Loucy (cell line): Measurements from ENCODE around the gene NDUFA3.

ENCODE experiments used
- H2AFZ ChIP-seq: fragments of 200-600 bp; sonication (generic); 2 replicates; pipeline ENCODE4 v1.6.0; 2016; ENCODE audit warnings: antibody characterized with exemption, mild to moderate bottlenecking, low read length, moderate library complexity
- H3F3A ChIP-seq: fragments of 200-600 bp; 2 replicates; pipeline ENCODE4 v1.6.0; 2016; ENCODE audit warnings: antibody characterized with exemption, low read depth, mild to moderate bottlenecking
- H3K27me3 ChIP-seq: fragments of 200-600 bp; sonication (generic); 2 replicates; pipeline ENCODE4 v1.6.1; 2014; ENCODE audit warnings: low read length, mild to moderate bottlenecking; ENCODE audit not compliant: insufficient read depth, poor library complexity, severe bottlenecking
- H3K36me3 ChIP-seq: fragments of 200-600 bp; sonication (generic); 2 replicates; pipeline ENCODE4 v1.6.1; 2016; ENCODE audit warnings: low read length; ENCODE audit not compliant: insufficient read depth
- H3K4me1 ChIP-seq: fragments of 200-600 bp; sonication (generic); 2 replicates; pipeline ENCODE4 v1.5.1; 2014; ENCODE audit warnings: low read length, mild to moderate bottlenecking; ENCODE audit not compliant: insufficient read depth, poor library complexity, severe bottlenecking
- H3K4me2 ChIP-seq: fragments of 200-600 bp; sonication (generic); 2 replicates; pipeline ENCODE4 v1.6.0; 2014; ENCODE audit warnings: antibody characterized with exemption, low read length, low read depth, mild to moderate bottlenecking; ENCODE audit not compliant: poor library complexity, severe bottlenecking
- H3K4me3 ChIP-seq: fragments of 200-600 bp; sonication (generic); 2 replicates; pipeline ENCODE4 v1.5.1; 2014; ENCODE audit warnings: low read length, mild to moderate bottlenecking, mixed read lengths; ENCODE audit not compliant: poor library complexity, severe bottlenecking
- H3K79me2 ChIP-seq: fragments of 200-600 bp; sonication (generic); 2 replicates; pipeline ENCODE4 v1.6.1; 2014; ENCODE audit warnings: low read length; ENCODE audit not compliant: insufficient read depth
- H3K9ac ChIP-seq: fragments of 200-600 bp; sonication (generic); 2 replicates; pipeline ENCODE4 v1.6.0; 2014; ENCODE audit warnings: mild to moderate bottlenecking, low read depth, low read length, moderate library complexity; ENCODE audit not compliant: poor library complexity, severe bottlenecking
- H3K9me2 ChIP-seq: fragments of 200-600 bp; sonication (generic); replicated peaks from 2 replicates; pipeline ENCODE4 v1.6.1; 2016; ENCODE audit warnings: low read depth, low read length, mixed read lengths
- H3K9me3 ChIP-seq: fragments of 200-600 bp; sonication (generic); 2 replicates; pipeline ENCODE4 v1.6.1; 2014; ENCODE audit warnings: mild to moderate bottlenecking, antibody characterized with exemption, low read length, low read depth; ENCODE audit not compliant: insufficient read depth
- H4K20me1 ChIP-seq: fragments of 200-600 bp; sonication (generic); 2 replicates; pipeline ENCODE4 v1.6.0; 2014; ENCODE audit warnings: antibody characterized with exemption, low read length, mild to moderate bottlenecking; ENCODE audit not compliant: insufficient read depth, poor library complexity, severe bottlenecking
- CTCF ChIP-seq: fragments of 200-600 bp; sonication (generic); conservative IDR thresholded peaks from 2 replicates; pipeline ENCODE4 v1.5.1; 2014; ENCODE audit warnings: mild to moderate bottlenecking, antibody characterized with exemption, low read length
- EZH2phosphoT487 ChIP-seq: fragments of 200-600 bp; IDR thresholded peaks from 2 replicates; pipeline ENCODE4 v1.6.1; 2018; ENCODE audit warnings: antibody characterized with exemption, mild to moderate bottlenecking, moderate library complexity, borderline replicate concordance

Gene NDUFA3

GRCh38 chr19:54152878-54153524, 50.3 kb downstream of the NDUFA3 start:
- no peak for TF ChIP-seq EZH2phosphoT487
- TF ChIP-seq CTCF, result no peak
- no peaks in the 10 kb centered on the region for H3K9me2 ChIP-seq
- H3F3A ChIP-seq, result peaks cover 10% of the 10 kb centered on the region; the same call in 1 of the 2 replicates
- peaks cover 7% of the 10 kb centered on the region; the same call in 1 of the 2 replicates for H3K79me2 ChIP-seq
- H2AFZ ChIP-seq, result no peak overlapping the region
- peaks cover 84% of the 10 kb centered on the region; the same call in 1 of the 2 replicates for H3K36me3 ChIP-seq
- no peak overlapping the region for H3K4me2 ChIP-seq
- H3K9ac ChIP-seq, result no peak overlapping the region
- H3K4me1 ChIP-seq, result peaks cover under 1% of the 10 kb centered on the region
- H3K4me3 ChIP-seq, result no peak overlapping the region
- H3K27me3 ChIP-seq, result no peaks in the 10 kb centered on the region
- peaks cover 5% of the 10 kb centered on the region for H4K20me1 ChIP-seq
- no peaks in the 10 kb centered on the region for H3K9me3 ChIP-seq

DNA sequence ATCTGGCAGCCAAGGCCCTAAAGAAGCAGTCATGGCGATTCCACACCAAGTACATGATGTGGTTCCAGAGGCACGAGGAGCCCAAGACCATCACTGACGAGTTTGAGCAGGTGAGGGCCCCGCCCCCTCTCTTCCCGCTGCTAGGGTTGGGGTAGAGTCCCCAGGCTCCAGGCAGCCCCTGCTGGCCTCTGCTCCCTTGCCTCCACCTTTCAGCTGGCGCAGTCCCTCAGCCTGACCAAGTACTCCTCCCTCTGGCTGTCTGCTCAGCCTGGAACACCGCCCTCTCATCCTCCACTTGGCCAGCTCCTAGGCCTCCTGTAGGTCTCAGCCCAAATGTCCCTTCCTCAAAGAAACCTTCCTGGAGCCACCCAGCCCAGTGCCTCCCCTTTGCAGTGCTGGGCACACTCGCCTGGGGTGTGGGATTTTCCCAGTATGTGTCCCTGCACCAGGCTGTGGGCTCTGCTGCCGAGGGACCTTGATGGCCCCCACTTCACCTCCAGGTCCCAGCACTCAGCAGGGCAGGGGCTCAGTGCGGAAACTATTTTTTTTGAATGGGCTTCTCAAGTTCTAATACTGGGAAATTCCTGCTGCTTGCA, 51.2 kb downstream of the NDUFA3 start:
- H3K27me3 ChIP-seq, result no peaks in the 10 kb centered on the region
- no peaks in the 10 kb centered on the region for H3K9me3 ChIP-seq
- H3K4me3 ChIP-seq, result no peak overlapping the region
- peaks cover 9% of the 10 kb centered on the region for H3K4me1 ChIP-seq
- H3K79me2 ChIP-seq, result peaks cover 16% of the 10 kb centered on the region
- no peak overlapping the region for H3K4me2 ChIP-seq
- H3K9me2 ChIP-seq, result no peaks in the 10 kb centered on the region
- H3F3A ChIP-seq, result peaks cover 10% of the 10 kb centered on the region; the same call in 1 of the 2 replicates
- H4K20me1 ChIP-seq, result peaks cover 13% of the 10 kb centered on the region
- H3K9ac ChIP-seq, result no peak overlapping the region
- H2AFZ ChIP-seq, result no peak overlapping the region
- TF ChIP-seq EZH2phosphoT487, result no peak
- no peak for TF ChIP-seq CTCF
- peaks cover 77% of the 10 kb centered on the region; the same call in 1 of the 2 replicates for H3K36me3 ChIP-seq

DNA sequence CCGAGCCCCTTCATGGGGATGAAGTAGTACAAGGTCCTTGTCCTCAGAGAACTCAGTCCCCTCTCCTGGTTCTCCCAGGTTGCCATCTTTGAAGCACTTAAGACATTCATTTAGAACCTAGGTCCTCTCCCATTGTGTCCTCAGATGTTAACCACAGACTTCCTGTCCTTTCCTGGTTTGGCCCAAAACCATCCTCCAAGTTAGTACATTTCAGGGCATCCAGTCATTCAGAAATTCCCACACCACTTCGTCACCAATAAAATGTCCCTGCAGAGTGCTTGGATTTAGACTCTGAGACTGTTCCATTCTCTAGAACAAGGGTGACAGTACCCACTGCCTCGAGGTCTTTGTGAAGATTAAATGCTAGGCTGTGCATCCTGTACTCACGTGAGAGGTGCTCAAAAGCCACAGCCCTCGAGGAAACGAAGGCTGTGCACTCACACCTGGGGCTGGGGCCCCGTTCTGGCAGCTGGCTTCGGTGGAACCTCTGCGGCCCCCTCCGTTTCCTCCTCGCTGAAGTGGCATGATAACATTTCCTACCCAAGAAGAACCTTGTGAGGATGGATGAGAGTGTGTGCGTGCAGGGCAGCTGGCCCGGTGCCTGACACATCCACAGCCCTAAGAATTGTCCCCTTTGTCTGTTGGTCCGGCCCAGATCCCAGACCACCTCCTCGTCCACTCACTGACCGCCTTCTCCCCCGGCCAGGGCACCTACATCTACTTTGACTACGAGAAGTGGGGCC, 52.1 kb downstream of the NDUFA3 start:
- Histone ChIP-seq H3K4me3 (no peak overlapping the region), H2AFZ (no peak overlapping the region), H3K9me3 (no peaks in the 10 kb centered on the region), H3K36me3 (peaks cover 68% of the 10 kb centered on the region; the same call in 1 of the 2 replicates), H3K27me3 (no peaks in the 10 kb centered on the region), H4K20me1 (peaks cover 16% of the 10 kb centered on the region), H3K9me2 (no peaks in the 10 kb centered on the region), H3F3A (peaks cover 10% of the 10 kb centered on the region; the same call in 1 of the 2 replicates), H3K4me1 (peaks cover 13% of the 10 kb centered on the region), H3K79me2 (peaks cover 20% of the 10 kb centered on the region), H3K9ac (no peak overlapping the region), H3K4me2 (no peak overlapping the region)
- TF ChIP-seq CTCF (no peak), EZH2phosphoT487 (no peak)
